PC-3 (cell line): ENCODE data around the gene LRRC49.
"Not testable (repeated sequence)": the region's sequence is repeated elsewhere in the genome, so short reads cannot be mapped to it uniquely, and the experiment has no call there.

Experiments used
- CTCF ChIP-seq: fragments of 300-600 bp; sonication (generic); conservative IDR thresholded peaks from 2 replicates; pipeline ENCODE4 v1.5.1; 2017; ENCODE audit warnings: antibody characterized with exemption, low read depth, mild to moderate bottlenecking, low read length
- EZH2 ChIP-seq: fragments of 300-600 bp; sonication (generic); IDR thresholded peaks from one replicate; pipeline ENCODE4 v1.6.1; 2017; ENCODE audit warnings: antibody characterized with exemption, mild to moderate bottlenecking, low read length; ENCODE audit not compliant: unreplicated experiment
- EZH2phosphoT487 ChIP-seq: fragments of 300-600 bp; sonication (generic); IDR thresholded peaks from 2 replicates; pipeline ENCODE4 v1.6.1; 2018; ENCODE audit warnings: mild to moderate bottlenecking, antibody characterized with exemption, low read length, borderline replicate concordance

GRCh38 chr15:70871490-70871889 is 21.1 kb upstream of the LRRC49 start:
- not testable (repeated sequence) for TF ChIP-seq CTCF, EZH2, EZH2phosphoT487
